NCI-H510A (cell line): ENCODE results near the gene ESPN.

Source experiments
- DNase-seq: peaks from one replicate; lab custom pipeline; 2025; lab: John Stamatoyannopoulos, UW

Gene ESPN

DNA sequence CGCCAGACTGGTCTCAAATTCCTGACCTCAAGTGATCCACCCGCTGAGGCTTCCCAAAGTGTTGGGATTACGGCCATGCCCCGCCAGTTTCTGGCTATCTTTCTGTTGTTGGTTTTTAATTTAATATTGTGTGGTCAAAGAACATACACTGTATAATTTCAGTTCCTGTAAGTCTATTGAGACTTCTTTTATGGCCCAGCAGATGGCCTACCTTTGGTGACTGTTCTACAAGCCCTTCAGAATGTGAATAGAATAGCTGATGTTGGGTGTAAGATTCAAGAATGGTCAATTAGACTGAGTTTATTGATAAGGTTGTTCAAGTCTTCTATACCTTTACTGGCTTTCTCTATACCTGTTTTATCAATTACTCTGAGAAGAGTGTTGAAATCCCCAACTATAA, 15.5 kb upstream of the ESPN start:
- DNase-seq: no peak

DNA sequence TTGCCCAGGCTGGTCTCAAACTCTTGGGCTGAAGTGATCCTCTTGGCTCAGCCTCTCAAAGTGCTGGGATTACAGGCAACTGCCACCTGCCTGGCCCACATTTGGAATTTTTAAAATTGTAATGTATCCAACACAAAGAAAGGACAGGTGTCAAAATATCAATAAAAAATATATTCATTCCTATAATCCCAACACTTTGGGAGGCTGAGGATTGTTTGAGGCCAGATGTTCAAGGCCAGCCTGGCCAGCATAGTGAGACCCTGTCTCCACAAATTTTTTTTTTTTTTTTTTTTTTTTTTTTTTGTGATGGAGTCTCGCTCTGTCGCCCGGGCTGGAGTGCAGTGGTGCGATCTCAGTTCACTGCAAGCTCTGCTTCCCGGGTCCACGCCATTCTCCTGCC, 14.8 kb upstream of the ESPN start:
- no peak for DNase-seq

DNA sequence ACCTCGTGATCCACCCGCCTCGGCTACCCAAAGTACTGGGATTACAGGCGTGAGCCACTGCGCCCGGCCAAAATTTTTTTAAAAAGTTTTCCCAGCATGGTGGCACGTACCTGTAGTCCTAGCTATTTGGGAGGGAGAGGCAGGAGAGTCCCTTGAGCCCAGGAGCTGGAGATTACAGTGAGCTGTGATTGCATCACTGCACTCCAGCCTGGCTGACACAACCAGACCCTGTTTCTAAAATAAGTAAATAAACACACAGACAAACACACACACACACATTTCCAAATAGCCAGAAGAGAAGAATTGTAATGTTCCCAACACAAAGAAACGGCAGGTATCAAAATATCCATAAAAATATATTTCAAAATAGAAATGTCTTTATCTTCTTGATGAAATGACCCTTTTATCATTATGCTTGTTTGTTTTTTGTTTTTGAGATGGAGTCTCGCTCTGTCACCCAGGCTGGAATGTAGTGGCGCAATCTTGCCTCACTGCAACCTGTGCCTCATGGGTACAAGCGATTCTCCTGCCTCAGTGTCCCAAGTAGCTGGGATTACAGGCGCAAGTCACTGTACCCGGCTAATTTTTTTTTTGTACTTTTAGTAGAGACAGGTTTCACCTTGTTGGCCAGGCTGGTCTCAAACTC, 14.2 kb upstream of the ESPN start:
- no peak for DNase-seq

DNA sequence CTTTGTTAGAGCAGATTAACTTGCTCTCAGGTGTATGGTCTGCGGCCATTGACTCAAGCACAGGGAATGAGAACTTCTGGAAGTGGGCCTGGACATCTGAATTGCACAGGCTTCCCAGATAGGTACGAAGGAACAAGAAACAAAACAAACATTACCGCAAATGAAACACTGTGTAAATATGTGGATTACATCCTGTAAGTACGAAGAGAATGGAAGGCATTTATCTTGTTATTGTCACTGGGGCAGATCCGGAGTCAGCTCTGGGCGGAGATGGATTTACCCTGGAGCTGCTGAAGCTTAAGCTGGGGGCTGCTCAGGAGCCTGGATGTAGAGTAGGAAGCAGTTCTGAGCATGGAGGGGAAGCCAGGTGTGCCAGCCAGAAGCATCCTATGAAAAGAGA, 11.7 kb upstream of the ESPN start:
- peak; percentile 65 for DNase-seq

DNA sequence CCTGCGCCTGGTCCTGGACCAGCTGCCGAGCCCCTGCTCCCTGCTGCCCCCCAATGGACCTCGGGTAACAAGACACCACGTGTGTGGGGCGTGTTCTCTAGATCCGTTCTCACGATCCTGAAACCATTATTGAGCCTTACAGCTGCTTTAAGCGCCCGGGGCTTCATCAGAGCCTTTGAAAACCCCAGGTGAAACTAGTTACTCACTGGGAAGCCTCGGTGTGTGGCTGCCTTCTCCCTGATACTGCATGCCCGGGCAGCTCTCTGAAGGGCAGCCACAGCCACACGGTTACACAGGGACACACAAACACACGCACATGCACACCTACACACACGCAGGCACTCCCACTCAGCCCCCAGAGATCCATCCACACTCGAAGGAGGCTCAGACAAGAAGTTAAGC, 10.1 kb upstream of the ESPN start:
- DNase-seq: no peak

DNA sequence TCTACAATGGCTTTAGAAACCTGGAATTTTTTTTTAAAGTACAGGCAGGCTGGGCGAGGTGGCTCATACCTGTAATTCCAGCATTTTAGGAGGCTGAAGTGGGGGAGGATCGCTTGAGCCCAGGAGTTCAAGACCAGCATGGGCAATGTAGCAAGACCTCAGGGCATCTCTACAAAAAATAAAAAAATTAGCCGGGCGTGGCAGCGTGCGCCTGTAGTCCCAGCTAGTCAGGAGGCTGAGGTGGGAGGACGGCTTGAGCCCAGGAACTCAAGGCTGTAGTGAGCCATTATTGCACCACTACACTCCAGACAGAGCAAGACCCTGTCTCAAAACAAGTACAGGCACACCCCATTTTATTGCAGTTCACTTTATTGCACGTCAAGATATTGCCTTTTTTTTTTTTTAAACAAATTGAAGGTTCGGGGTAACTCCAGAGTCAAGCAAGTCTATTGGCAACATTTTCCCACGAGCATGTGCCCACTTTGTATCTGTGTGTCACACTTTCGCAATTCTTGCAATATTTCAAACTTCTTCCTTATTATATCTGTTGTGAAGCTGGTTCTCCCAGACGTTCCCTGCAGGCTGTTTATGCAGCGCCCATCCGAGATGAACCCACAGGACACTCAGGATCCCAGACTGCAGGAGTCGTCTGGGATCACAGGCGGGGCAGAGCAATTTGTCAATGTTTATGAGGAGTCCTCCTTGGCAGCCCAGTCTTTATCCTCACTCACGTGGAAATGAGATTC, 9.5 kb upstream of the ESPN start:
- DNase-seq: no peak

DNA sequence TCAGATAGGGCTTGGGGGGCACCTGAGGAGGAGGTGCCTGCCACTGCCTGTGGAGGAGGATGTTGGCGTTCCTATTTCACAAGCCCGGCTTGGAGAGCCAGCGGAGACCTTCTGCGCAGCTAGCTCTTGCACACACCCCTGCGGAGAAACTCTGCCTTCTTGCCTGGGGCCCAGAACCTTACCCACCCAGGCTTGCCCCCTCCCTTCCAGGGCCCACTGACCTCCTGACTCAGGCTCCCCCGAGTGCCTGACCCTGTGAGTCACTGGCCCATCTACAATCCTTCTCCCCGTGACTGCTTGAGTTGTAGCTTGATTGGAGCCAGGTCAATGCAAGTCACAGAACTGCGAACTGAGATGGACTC, 8.3 kb upstream of the ESPN start:
- DNase-seq: no peak

DNA sequence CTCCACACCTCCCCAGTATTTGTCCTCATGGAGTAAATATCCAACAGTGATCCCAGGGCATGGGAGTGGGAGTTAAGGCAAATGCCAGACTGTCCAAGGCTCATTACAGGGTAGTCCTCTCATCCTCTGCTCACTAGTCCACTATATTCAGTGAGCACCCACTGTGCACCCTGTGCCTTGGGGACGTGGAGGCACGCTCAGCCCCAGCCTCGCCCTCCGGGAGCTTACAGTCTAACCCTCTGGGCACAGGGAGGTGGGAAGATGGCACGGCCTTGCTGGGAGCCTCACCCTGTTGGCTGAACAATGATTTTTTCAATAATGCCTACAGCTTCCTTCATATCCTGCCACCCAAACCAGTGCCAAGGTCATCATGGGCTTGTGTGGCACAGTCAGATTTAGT, 7.7 kb upstream of the ESPN start:
- no peak for DNase-seq

DNA sequence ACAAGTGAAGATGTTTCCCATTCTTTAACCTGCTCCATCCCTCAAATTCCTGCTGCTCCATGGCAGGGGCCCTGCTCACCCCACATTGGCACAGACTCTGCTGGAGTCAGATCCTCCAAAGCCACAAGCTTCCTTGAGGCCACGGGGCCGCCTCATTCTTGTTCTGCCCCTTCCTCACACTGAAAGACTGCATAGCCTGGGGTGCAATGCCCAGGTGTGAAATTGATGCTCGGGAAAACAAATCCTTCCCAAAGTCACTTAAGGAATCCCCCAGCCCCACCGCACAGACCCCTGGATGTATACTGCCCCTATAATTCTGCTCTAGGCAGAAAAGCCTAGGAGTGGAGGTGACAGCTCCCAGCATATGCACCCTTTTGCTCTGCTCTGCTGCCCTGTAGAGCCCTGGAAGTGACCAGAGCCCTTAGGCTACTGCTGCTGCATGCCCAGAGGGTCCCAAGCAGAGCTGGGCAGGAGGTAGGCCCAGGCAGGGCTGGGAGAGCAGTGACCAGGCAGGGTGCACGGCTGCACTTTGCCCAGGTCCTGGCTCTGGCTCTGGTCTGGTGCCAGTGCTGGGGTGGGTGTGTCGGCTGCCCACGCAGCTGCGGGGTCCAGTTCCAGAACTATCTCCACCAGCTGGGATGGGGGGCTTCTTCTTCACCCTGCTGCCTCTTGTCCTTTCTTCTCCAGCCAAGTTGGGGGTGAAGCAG, 6.5 kb upstream of the ESPN start:
- no peak for DNase-seq

DNA sequence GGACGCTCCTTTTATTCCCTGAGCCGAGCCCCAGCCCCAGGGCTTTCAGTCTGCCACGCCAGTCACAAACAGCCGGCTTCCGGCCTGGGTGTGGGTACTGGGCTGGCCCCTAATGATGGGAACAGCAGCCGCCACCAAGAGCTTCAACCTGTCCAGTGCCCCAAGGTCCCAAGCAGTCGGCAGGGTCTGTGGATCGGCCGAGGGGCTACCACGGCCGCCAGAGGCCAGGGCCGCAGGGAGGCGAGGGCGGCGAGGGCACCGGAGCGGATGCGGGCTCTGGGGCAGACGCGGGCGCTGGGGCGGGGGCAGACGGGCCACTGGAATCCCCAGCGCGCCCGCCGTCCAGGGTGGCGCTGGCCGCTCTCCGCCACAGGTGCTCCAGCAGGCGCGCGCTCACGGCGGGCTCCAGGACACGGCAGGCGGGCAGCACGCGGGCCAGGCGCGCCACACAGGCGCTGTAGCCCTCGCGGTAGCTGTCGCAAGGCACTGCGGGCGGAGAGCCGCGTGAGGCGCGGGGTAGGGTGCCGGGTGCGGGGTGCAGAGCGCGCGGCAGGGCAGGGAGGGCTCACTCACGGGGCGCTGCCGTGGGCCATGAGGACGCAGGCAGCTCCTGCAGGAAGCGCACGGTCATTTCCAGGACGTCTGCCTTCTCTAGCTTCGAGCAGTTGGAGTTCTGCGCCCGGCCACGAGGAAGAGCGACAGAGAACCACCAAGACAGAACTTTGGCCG, 5.7 kb upstream of the ESPN start:
- DNase-seq: no peak

DNA sequence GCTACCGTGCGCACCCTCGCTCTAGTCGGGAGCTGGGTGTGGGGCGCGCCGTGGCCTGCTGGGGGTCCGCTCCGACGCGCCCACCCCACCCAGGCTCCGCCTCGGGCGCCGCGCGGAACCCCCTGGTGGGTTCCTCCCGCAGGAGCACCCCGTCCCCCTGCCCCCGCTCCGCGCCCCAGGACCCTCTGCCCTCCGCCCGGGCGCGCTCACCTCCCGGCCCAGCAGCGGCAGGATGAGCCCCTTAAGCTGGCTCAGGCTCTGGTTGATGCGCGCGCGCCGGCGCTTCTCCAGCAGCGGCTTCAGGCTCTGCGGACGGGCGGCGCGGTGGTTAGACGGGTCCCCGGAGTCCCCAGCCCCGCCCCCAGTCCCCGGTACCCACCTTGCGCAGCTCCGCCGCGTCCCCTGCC, 5.2 kb upstream of the ESPN start:
- peak; percentile 71 for DNase-seq

DNA sequence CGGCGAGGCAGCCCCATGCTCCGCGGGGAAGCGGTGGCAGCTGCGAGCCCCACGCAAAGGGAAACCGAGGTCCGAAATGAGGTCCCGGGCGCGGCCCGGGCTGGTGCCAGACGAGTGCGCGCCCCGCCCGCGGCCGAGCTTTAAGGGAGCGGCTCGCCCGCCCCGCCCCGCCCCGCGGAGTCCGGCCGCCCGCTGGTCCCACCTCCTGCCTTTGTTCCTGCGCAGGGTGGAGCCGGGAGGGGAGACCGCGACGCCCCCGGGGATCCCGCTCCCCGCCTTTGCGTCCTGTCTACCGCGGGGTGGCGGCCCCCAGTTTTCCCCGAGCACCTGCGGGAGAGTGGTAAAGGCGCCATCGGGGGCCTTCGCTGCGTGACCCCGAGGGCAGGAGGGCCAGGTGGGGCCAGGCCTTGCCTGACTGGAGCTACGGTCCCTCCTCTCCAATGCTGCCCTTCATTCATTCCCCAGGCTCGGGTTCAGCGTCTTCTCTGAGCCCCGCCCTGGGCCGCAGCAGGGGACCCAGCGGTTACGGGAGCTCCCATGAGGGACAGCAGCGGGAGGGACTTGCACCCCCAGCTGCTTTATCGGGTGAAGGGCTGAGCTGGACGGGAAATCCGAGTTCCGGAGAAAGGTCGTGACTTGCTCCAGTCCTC, 4.6 kb upstream of the ESPN start, which contains the start of gene HES2:
Gene HES2, minus strand, starts transcription at position 116 of the 650 bp plus-strand sequence. Its CDS starts 99 bp downstream, at position 17.
- DNase-seq: no peak

DNA sequence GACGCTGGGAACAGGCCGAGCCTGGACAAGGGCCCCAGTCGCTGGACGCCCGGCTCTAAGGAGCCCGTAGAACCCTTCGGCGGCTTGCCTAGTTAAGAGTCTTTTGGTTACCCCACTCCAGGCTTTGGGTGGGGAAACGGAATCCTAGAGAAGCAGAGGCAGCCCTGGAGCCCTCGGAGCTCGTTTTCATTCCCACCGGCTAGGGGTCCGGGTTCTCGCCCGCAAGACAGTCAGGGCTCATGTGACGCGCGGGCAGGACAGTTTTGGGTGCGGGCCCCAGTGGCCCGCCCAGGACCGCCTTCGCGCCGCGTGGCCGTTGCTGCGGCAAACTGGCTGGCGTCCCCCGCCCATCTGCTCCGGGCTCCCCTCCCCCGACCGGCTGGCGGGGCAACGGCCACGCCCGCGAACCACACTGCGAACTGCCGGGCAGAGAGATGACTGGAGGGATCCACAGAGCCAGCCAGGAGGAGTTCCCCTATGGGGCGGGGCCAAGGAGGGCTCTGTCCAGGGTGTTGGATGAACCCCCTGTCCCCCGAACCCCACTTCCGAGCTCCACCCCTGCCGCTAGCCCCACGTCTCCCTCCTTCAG, 4.0 kb upstream of the ESPN start:
- no peak for DNase-seq

DNA sequence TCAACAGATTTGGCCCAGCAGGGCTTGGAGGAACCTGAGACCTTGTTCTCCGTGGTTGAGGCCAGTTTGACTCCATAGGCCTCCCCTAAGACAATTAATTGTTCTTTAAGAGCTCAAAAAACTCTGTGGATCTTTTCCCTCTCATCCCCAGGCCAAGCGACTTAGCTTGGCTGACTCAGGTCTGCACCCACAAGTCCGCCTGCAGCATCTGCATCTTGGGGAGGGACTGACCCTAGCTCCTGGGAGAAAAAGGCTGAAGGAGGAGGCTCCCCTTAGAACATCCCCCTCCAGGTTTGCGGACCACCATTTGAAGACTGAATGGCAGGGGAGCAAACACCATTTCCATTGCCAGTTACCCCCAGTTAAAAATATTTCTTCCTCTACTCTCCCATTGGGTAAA, 3.3 kb upstream of the ESPN start:
- DNase-seq: no peak

DNA sequence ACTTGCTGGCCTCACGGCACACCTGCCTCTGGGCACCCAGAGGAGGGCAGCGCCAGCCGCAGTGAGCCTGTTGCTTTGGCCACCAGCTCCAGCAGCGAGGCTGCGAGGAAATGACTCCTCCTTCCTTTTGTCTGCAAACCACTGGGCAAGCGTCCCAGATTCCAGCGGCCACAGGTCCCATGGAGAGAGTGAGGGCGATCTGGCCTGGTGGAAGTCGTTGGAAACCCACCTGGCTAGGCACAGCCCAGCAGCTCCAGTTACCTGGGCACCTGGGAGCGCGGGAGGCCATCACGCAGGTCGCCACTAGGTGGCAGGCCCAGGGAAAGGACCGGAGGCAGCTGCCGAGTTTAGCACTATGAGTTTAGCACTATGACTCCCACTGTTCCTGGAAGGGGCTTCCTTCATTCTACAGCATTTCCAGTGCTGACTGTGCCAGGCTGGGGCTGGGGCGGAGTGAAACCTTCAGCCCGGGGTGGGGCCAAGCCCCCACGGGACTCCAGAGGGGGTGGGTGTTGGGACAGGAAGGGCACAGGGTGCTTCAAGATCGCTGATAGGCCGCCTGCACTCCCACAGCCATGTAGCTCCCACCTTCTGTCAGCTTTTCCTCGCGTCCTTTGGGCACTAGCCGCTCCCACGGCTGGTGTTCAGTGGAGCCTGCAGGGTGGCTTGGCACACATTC, 1.1 kb upstream of the ESPN start:
- peak; percentile 79 for DNase-seq

DNA sequence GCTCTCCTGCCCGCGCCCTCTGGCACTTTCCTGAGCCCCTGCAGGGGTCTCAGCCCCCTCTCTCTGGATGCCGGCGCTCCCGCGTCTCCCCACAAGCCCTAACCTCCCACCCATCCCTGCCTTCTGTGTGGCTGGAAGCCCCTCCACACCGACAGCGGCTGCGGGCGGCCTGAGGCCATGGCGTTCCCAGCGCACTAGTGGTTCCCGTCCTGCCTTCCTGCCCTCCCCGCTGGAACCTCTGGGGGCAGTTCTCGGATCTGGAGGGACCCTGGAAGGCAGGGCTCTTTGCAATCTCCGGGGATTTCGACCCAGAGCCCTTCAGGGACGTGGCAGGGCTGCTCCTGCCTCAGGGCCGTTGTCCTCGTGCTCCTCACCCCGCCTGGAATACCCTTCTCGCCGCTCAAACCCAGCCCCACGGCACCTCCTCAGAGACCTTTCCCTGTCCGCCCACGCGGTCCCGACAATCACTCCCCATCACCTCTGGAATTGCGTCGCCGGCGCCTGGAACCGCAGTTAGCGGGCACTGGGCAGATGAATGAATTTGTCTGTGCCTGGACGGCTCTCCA, 493 bp upstream of the ESPN start:
- no peak for DNase-seq

DNA sequence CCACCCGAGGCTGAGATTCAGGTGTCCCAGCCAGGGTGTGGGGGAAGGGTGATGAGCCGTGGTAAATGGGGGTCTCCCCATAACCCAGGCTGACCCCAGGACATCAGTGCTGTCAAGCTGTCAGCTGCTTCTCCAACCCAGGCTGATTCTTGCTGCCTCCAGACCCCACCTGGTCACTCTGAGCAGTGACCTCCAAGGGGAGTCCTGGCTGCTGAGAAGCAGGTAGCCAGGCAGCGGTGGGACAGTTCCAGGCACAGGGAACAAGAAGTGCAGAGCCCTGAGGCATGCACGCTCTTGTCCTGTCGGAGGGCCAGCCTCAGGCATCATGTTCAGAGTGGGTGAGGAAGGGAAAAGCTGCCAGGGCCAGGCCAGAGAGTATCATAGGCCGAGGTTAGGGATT, 1.1 kb downstream of the ESPN start:
- DNase-seq: no peak

DNA sequence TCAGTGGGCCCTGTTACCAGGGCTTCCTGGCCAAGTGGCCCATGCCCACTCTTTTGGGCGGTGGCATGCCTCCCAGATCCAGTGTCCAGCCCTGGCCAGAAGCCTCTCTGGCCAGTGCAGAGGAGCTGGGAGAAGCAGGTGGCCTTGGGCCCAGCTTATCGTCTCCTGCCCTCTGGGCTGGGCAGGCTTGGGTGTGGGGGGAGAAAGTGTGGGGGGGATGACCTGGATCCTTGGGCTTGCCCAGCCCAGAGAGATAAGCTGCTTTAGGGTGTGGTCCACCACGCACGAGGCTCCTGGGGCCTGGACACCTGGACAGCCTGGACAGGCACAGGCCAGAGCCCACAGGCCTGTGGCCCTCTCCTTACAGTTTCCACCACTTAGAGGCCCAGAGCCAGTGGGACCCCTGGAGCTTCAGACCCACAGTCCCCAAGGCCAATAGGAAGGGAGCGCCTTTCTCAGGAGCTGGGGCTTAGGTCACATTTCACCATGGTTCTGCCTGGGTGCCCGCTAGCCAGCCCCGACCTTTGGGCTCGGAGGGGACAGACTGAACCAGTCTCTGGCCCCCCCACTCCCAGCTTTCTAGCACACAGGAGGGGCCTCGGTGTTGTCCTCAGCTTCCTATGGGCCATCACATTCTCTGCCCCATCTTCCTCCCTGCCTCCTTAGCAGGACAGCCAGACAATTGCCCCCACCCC, 1.8 kb downstream of the ESPN start:
- DNase-seq: no peak

DNA sequence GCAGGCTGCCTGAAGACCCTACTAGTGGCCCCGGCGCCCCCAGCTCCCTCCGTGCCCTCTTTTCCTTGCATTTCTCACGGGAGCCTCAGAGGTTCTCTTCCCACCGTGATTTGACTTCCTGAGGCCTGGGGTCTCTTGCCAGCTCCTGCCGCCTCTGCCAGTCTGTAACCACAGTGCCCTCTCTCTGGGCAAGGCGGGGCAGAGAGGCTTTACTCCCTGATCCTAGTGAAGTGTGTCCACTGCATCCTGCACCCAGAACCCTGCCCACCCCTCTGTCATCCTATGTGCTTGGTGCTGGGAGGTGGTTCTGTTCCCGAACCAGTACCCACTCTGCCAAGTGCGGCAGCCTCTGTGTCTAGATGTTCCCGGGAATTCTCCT, 2.4 kb downstream of the ESPN start:
- no peak for DNase-seq
